HEK293 (cell line): ENCODE data around the gene NIT2.
A peak's percentile ranks its signal among the peaks of the same experiment; 100 is the strongest.

Source experiments
- CTCF ChIA-PET: fragments of 350-600 bp; formaldehyde crosslinking; extraction: SDS; loops from one replicate; lab custom pipeline; 2021; ENCODE audit warnings: antibody characterized with exemption; lab: Yijun Ruan, JAX
- POLR2A ChIA-PET: fragments of 300-600 bp; formaldehyde crosslinking; extraction: SDS; loops from one replicate; lab custom pipeline; 2020; ENCODE audit warnings: antibody characterized with exemption, inconsistent platforms; lab: Yijun Ruan, JAX
- H3K27ac ChIP-seq: fragments of 200-500 bp; sonication (Bioruptor generic); 2 replicates; pipeline ENCODE4 v1.5.1; 2014; ENCODE audit warnings: low read depth, low read length, control low read depth, inconsistent platforms; ENCODE audit errors: extremely low read depth
- H3K36me3 ChIP-seq, 2 experiments: fragments of 200-500 bp in 1 of 2; sonication (Bioruptor generic) in 1 of 2; 1 replicate in 1 of 2; 2 replicates in 1 of 2; pipeline ENCODE4 v1.5.1; 2014 to 2017; ENCODE audit warnings: inconsistent platforms in 2 of 2, low read length in 2 of 2; ENCODE audit not compliant: control insufficient read depth in 2 of 2, insufficient read depth in 1 of 2
- H3K4me1 ChIP-seq: fragments of 200-500 bp; sonication (Bioruptor generic); 2 replicates; pipeline ENCODE4 v1.5.1; 2014; ENCODE audit warnings: mild to moderate bottlenecking, low read length, inconsistent platforms; ENCODE audit not compliant: control insufficient read depth, insufficient read depth
- H3K4me3 ChIP-seq: 2 replicates; pipeline ENCODE4 v1.5.1; 2011; ENCODE audit warnings: low read depth, mild to moderate bottlenecking, control low read depth, low read length, moderate library complexity
- H3K9me3 ChIP-seq: fragments of 200-500 bp; sonication (Bioruptor generic); 2 replicates; pipeline ENCODE4 v1.5.1; 2014; ENCODE audit warnings: low read depth, low read length, inconsistent platforms; ENCODE audit not compliant: control insufficient read depth, insufficient read depth
- BCL11A ChIP-seq: fragments of 450-650 bp; formaldehyde crosslinking; IDR thresholded peaks from 2 replicates; pipeline ENCODE4 v1.5.1; 2016; ENCODE audit warnings: low read depth, missing biosample characterization, missing genetic modification characterization
- SETDB1 ChIP-seq: IDR thresholded peaks from one replicate; pipeline ENCODE4 v1.6.1; 2017; ENCODE audit warnings: mild to moderate bottlenecking, low read length, moderate library complexity, mixed read lengths; ENCODE audit not compliant: insufficient read length
- SP3 ChIP-seq: fragments of 450-650 bp; formaldehyde crosslinking; IDR thresholded peaks from 2 replicates; pipeline ENCODE4 v1.5.1; 2016; ENCODE audit warnings: missing biosample characterization, missing genetic modification characterization
- WT1 ChIP-seq: fragments of 450-650 bp; formaldehyde crosslinking; IDR thresholded peaks from 2 replicates; pipeline ENCODE4 v1.5.1; 2016; ENCODE audit warnings: missing biosample characterization, missing genetic modification characterization
- ZIC2 ChIP-seq: fragments of 450-650 bp; formaldehyde crosslinking; IDR thresholded peaks from 2 replicates; pipeline ENCODE4 v1.5.1; 2016; ENCODE audit warnings: missing biosample characterization, missing genetic modification characterization
- ZNF19 ChIP-seq: fragments of 450-650 bp; formaldehyde crosslinking; IDR thresholded peaks from 2 replicates; pipeline ENCODE4; 2016; ENCODE audit warnings: missing biosample characterization, missing genetic modification characterization, low read depth
- ZNF221 ChIP-seq: fragments of 450-650 bp; formaldehyde crosslinking; IDR thresholded peaks from 2 replicates; pipeline ENCODE4 v1.5.1; 2017; ENCODE audit warnings: missing biosample characterization, missing genetic modification characterization, borderline replicate concordance
- ZNF239 ChIP-seq: fragments of 450-650 bp; formaldehyde crosslinking; IDR thresholded peaks from 2 replicates; pipeline ENCODE4 v1.5.1; 2016; ENCODE audit warnings: missing biosample characterization, missing genetic modification characterization
- ZNF280C ChIP-seq: fragments of 450-650 bp; formaldehyde crosslinking; IDR thresholded peaks from 2 replicates; pipeline ENCODE4 v1.5.1; 2016; ENCODE audit warnings: missing biosample characterization, missing genetic modification characterization
- ZNF354C ChIP-seq: fragments of 450-650 bp; formaldehyde crosslinking; IDR thresholded peaks from 2 replicates; pipeline ENCODE4 v1.5.1; 2016; ENCODE audit warnings: missing biosample characterization, missing genetic modification characterization, low read depth, borderline replicate concordance
- ZNF398 ChIP-seq: fragments of 450-650 bp; formaldehyde crosslinking; IDR thresholded peaks from 2 replicates; pipeline ENCODE4 v1.5.1; 2017; ENCODE audit warnings: missing biosample characterization, missing genetic modification characterization
- ZNF48 ChIP-seq: fragments of 450-650 bp; formaldehyde crosslinking; IDR thresholded peaks from 2 replicates; pipeline ENCODE4 v1.5.1; 2016; ENCODE audit warnings: missing biosample characterization, missing genetic modification characterization
- ZNF488 ChIP-seq: fragments of 450-650 bp; formaldehyde crosslinking; IDR thresholded peaks from 2 replicates; pipeline ENCODE4 v1.5.1; 2016; ENCODE audit warnings: missing biosample characterization, missing genetic modification characterization

The NIT2 gene

GRCh38 chr3:100404250-100404548 is 69.6 kb downstream of the NIT2 start:
- no peaks in the 10 kb centered on the region for H3K9me3 ChIP-seq
- H3K36me3 ChIP-seq = no peaks in the 10 kb centered on the region
- H3K4me3 ChIP-seq = no peak overlapping the region
- TF ChIP-seq ZIC2 (tag by site-specific recombination) = no peak
- H3K27ac ChIP-seq = no peak overlapping the region
- H3K4me1 ChIP-seq = no peaks in the 10 kb centered on the region
- ChIA-PET POLR2A (no interaction called here), CTCF (interaction anchor here (1.3 kb wide), 1 partner anchor 69 kb away, joined by 4 read pairs; no protein-coding TSS in a partner anchor)

- H3K9me3 ChIP-seq = no peaks in the 10 kb centered on the region
- H3K27ac ChIP-seq = no peak overlapping the region
- H3K4me3 ChIP-seq = no peak overlapping the region
- CTCF ChIA-PET = no interaction called here
- H3K4me1 ChIP-seq = no peaks in the 10 kb centered on the region
- no peaks in the 10 kb centered on the region for H3K36me3 ChIP-seq
- POLR2A ChIA-PET = no interaction called here
- no peak for TF ChIP-seq SP3 (tag by site-specific recombination)
- TF ChIP-seq ZNF354C (tag by site-specific recombination) = no peak
- no peak for TF ChIP-seq ZNF280C
- no peak for TF ChIP-seq ZNF48 (tag by site-specific recombination)
- TF ChIP-seq SETDB1 = peak; percentile 92
These were observed 72.6 kb downstream of the NIT2 start for GRCh38 chr3:100407164-100407563.

- TF ChIP-seq SETDB1 (no peak), WT1 (no peak), ZNF398 (tag by site-specific recombination) (no peak), ZNF488 (tag by site-specific recombination) (no peak), ZNF239 (tag by site-specific recombination) (no peak), ZNF221 (no peak), ZNF354C (tag by site-specific recombination) (no peak), ZNF19 (no peak), ZNF48 (tag by site-specific recombination) (no peak), BCL11A (tag by site-specific recombination) (no peak)
- CTCF ChIA-PET = no interaction called here
- Histone ChIP-seq H3K4me3 (no peak overlapping the region), H3K36me3 (peaks cover 0 to 4% of the 10 kb centered on the region in 2 experiments; a peak in 1 of 3 replicates), H3K27ac (no peak overlapping the region), H3K9me3 (no peaks in the 10 kb centered on the region), H3K4me1 (no peaks in the 10 kb centered on the region)
- POLR2A ChIA-PET = no interaction called here
These were observed 73.5 kb downstream of the NIT2 start for GRCh38 chr3:100407977-100408532.
